Liver (tissue), 9 donors: ENCODE results near the gene PELO. TPM values are rescaled to one million over a fixed set of nuclear protein-coding genes. Genes with fewer than 3 reads are reported as not detected.

Experiments used
- DNase-seq: peaks from one replicate; pipeline ENCODE4 v3.0.0-alpha.2; 2017; ENCODE audit warnings: low spot score
- H3K27ac ChIP-seq, 2 donors: one replicate each; pipeline ENCODE4 v1.7.0; 2013; ENCODE audit warnings: inconsistent platforms in 2 of 2, low read length in 2 of 2, control low read depth in 1 of 2, low read depth in 1 of 2, mild to moderate bottlenecking in 1 of 2
- H3K27me3 ChIP-seq, 4 donors: one replicate each; pipeline versions ENCODE4 v1.6.1 to v1.7.0; 2013; ENCODE audit warnings: low read length in 3 of 4, inconsistent platforms in 1 of 4, mild to moderate bottlenecking in 1 of 4, moderate library complexity in 1 of 4; ENCODE audit not compliant: control insufficient read depth in 4 of 4, insufficient read depth in 4 of 4
- H3K36me3 ChIP-seq, 4 donors: one replicate each; pipeline versions ENCODE4 v1.6.1 to v1.7.0; 2013; ENCODE audit warnings: low read length in 3 of 4, mild to moderate bottlenecking in 3 of 4, low read depth in 1 of 4, moderate library complexity in 1 of 4; ENCODE audit not compliant: control insufficient read depth in 4 of 4, insufficient read depth in 3 of 4
- H3K4me1 ChIP-seq, 4 donors: one replicate each; pipeline versions ENCODE4 v1.6.1 to v1.7.0; 2013; ENCODE audit warnings: low read length in 3 of 4, mild to moderate bottlenecking in 3 of 4, moderate library complexity in 1 of 4; ENCODE audit not compliant: control insufficient read depth in 4 of 4, insufficient read depth in 4 of 4
- H3K4me3 ChIP-seq, 3 donors: one replicate each; pipeline versions ENCODE4 v1.6.1 to v1.7.0; 2013; ENCODE audit warnings: low read length in 3 of 3, control low read depth in 1 of 3, low read depth in 1 of 3, mild to moderate bottlenecking in 1 of 3
- H3K9ac ChIP-seq, 2 donors: one replicate each; pipeline ENCODE4 v1.7.0; 2013; ENCODE audit warnings: low read length in 2 of 2, mild to moderate bottlenecking in 2 of 2, moderate library complexity in 2 of 2, control low read depth in 1 of 2, low read depth in 1 of 2
- H3K9me3 ChIP-seq, 4 donors: one replicate each; pipeline versions ENCODE4 v1.6.1 to v1.7.0; 2013; ENCODE audit warnings: low read length in 3 of 4; ENCODE audit not compliant: control insufficient read depth in 4 of 4
- EGR1 ChIP-seq, 2 donors: IDR thresholded peaks; 2 replicates each; pipeline ENCODE4 v1.6.1; 2016 to 2018; ENCODE audit warnings: antibody characterized with exemption in 2 of 2, low read depth in 2 of 2
- FOXA1 ChIP-seq: IDR thresholded peaks from 2 replicates; pipeline ENCODE4 v1.6.1; 2016; ENCODE audit warnings: antibody characterized with exemption
- FOXA2 ChIP-seq: IDR thresholded peaks from 2 replicates; pipeline ENCODE4 v1.6.1; 2016; ENCODE audit warnings: antibody characterized with exemption
- GABPA ChIP-seq, 2 donors: IDR thresholded peaks in 1 of 2; conservative IDR thresholded peaks in 1 of 2; 2 replicates each; pipeline ENCODE4 v1.6.1; 2016; ENCODE audit warnings: antibody characterized with exemption in 2 of 2, mild to moderate bottlenecking in 1 of 2, moderate library complexity in 1 of 2
- HNF4A ChIP-seq, 2 donors: conservative IDR thresholded peaks; 2 replicates each; pipeline ENCODE4 v1.6.1; 2016; ENCODE audit warnings: antibody characterized with exemption in 2 of 2, mild to moderate bottlenecking in 2 of 2
- HNF4G ChIP-seq: IDR thresholded peaks from 2 replicates; pipeline ENCODE4 v1.6.1; 2016; ENCODE audit warnings: antibody characterized with exemption
- JUND ChIP-seq, 2 donors: IDR thresholded peaks; 2 replicates each; pipeline ENCODE4 v1.6.1; 2016; ENCODE audit warnings: antibody characterized with exemption in 2 of 2
- NR2F2 ChIP-seq: IDR thresholded peaks from 2 replicates; pipeline ENCODE4 v1.6.1; 2016; ENCODE audit warnings: antibody characterized with exemption
- RAD21 ChIP-seq, 2 donors: IDR thresholded peaks; 2 replicates each; pipeline ENCODE4 v1.6.1; 2016; ENCODE audit warnings: antibody characterized with exemption in 2 of 2, mild to moderate bottlenecking in 2 of 2
- RXRA ChIP-seq, 2 donors: IDR thresholded peaks; 2 replicates each; pipeline ENCODE4 v1.6.1; 2017 to 2018; ENCODE audit warnings: antibody characterized with exemption in 2 of 2, mild to moderate bottlenecking in 1 of 2
- SP1 ChIP-seq: IDR thresholded peaks from 2 replicates; pipeline ENCODE4 v1.6.1; 2018; ENCODE audit warnings: antibody characterized with exemption, mild to moderate bottlenecking
- TAF1 ChIP-seq: conservative IDR thresholded peaks from 2 replicates; pipeline ENCODE4 v1.6.1; 2016; ENCODE audit warnings: antibody characterized with exemption, mild to moderate bottlenecking
- YY1 ChIP-seq: IDR thresholded peaks from 2 replicates; pipeline ENCODE4 v1.6.1; 2016; ENCODE audit warnings: antibody characterized with exemption, mild to moderate bottlenecking
- WGBS: extraction: QIAGEN DNeasy Blood & Tissue Kit; methylation state at CpG from one replicate; pipeline ENCODE4 v1.1.7; 2013; 5-methylcytosine and 5-hydroxymethylcytosine counted together
- polyA plus RNA-seq, 2 donors: library from polyadenylated mRNA; stranded (reverse) in 1 of 2; unstranded in 1 of 2; fragments of 200-250 nt in 1 of 2; fragments of >200 nt in 1 of 2; fragmentation: Nextera tagmentation in 1 of 2; extraction: Ambion mirVana in 1 of 2; gene quantifications; one replicate each; pipeline versions ENCODE4 v1.2.1 to v1.2.3, GENCODE V29; 2013 to 2015
- total RNA-seq, 2 donors: library from RNA; depleted of rRNA; stranded (reverse); fragments of >200 nt; gene quantifications; one replicate each; pipeline ENCODE4 v1.2.3, GENCODE V29; 2014
- TF ChIP-seq, protein P1 (sequence below): IDR thresholded peaks from 2 replicates; pipeline ENCODE4 v1.6.1; 2016; ENCODE audit warnings: antibody characterized with exemption
- TF ChIP-seq, protein P2 (sequence below): fragments of 150-350 bp; IDR thresholded peaks from 2 replicates; pipeline ENCODE4 v1.5.1; 2017; ENCODE audit warnings: improper control_type of control experiment, low read depth, low read length; ENCODE audit not compliant: missing input control
- TF ChIP-seq, protein P3 (sequence below): IDR thresholded peaks from 2 replicates; pipeline ENCODE4 v1.6.1; 2016; ENCODE audit warnings: antibody characterized with exemption, mild to moderate bottlenecking
- TF ChIP-seq, protein P4 (sequence below): IDR thresholded peaks from 2 replicates; pipeline ENCODE4 v1.6.1; 2016; ENCODE audit warnings: antibody characterized with exemption
- donor health status: healthy.
- donor health status: healthy.
- donor health status: healthy.
- donor health status: healthy.
- donor health status: healthy.

Gene PELO
- total and polyA plus RNA-seq, 4 donors, result 10.1 to 24.6 (median 16.5) TPM

DNA sequence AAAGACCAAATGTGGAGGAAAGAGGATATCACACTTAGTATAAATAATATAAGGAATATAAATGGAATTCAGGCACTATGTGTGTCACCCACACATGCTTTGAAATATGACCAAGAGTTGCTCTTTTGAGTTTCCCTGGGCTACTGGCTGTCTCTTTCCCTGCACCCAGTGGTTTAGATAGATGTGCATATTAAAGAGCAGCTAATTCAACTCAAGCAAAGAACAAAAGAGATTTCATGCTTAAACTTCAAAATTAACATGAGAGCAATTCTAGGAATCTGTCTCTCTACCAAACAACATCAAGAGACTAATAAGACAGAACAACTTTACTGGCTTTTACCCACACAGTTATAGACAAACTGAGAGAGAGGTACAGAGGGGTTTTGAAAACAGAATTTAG lies 38.0 kb upstream of the PELO start:
- no peak overlapping the region for H3K27ac ChIP-seq
- H3K27me3 ChIP-seq, result no peaks in the 10 kb centered on the region
- TF ChIP-seq YY1 (no peak), SP1 (no peak), GABPA (IDR thresholded peaks at IDR 0.05 in 1 of 2, conservative IDR thresholded peaks at IDR 0.05 in 1 of 2) (no peak), FOXA2 (no peak), HNF4A (conservative IDR thresholded peaks at IDR 0.05) (no peak), NR2F2 (no peak), RXRA (IDR thresholded peaks at IDR 0.05) (no peak)
- TF ChIP-seq, protein P1, sequence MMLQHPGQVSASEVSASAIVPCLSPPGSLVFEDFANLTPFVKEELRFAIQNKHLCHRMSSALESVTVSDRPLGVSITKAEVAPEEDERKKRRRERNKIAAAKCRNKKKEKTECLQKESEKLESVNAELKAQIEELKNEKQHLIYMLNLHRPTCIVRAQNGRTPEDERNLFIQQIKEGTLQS, result no peak
- no peaks in the 10 kb centered on the region for H3K9me3 ChIP-seq
- H3K4me3 ChIP-seq, result no peak overlapping the region
- no peak for DNase-seq
- H3K36me3 ChIP-seq, result no peaks in the 10 kb centered on the region
- H3K4me1 ChIP-seq, result no peaks in the 10 kb centered on the region
- no peak overlapping the region for H3K9ac ChIP-seq

DNA sequence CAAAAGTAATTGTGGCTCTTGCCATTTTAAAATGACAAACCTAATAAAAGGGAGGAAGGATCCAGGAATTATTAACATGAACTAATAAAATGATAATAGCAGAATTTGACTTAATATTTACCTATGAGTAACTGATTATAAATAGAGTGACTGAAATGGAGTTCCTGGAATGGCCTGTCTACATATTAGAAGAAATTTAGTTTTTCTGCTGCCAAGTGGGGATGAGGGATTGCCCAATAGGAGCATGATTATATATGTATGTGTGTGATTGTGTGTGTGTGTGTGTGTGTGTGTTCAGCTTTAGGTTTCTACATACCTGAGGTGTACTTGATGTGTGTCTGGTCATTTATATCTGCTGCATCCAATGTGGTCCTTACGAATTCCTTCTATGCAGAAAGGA lies 36.6 kb upstream of the PELO start:
- no peaks in the 10 kb centered on the region for H3K9me3 ChIP-seq

DNA sequence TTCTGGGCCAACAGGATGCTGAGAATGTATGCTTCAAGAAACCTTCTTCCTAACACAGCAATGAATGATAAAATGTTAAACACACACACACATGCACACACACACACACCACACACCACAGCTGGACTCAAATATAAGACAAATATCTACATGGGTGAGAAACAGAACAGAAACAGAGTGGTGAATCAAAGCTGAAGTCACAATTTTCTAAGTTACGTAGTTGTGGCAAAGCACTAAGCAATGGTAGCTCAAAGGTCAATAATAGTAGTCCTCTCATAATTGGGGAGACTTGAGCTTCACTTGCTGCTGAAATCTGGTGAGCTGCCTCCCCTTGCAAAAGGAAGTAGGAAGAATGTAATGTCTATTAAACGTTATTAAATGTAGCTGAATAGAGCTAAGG lies 33.7 kb upstream of the PELO start:
- no peaks in the 10 kb centered on the region for H3K27me3 ChIP-seq
- no peaks in the 10 kb centered on the region for H3K4me1 ChIP-seq
- no peak for TF ChIP-seq TAF1
- no peak for TF ChIP-seq HNF4A (conservative IDR thresholded peaks at IDR 0.05)
- TF ChIP-seq FOXA1, result no peak
- TF ChIP-seq, protein P1, result no peak
- no peak for TF ChIP-seq SP1
- TF ChIP-seq RAD21 (IDR thresholded peaks at IDR 0.05), result no peak
- no peak for TF ChIP-seq EGR1 (IDR thresholded peaks at IDR 0.05; ENCODE audit: low read depth in 2 of 2)
- TF ChIP-seq YY1, result no peak
- TF ChIP-seq, protein P2, sequence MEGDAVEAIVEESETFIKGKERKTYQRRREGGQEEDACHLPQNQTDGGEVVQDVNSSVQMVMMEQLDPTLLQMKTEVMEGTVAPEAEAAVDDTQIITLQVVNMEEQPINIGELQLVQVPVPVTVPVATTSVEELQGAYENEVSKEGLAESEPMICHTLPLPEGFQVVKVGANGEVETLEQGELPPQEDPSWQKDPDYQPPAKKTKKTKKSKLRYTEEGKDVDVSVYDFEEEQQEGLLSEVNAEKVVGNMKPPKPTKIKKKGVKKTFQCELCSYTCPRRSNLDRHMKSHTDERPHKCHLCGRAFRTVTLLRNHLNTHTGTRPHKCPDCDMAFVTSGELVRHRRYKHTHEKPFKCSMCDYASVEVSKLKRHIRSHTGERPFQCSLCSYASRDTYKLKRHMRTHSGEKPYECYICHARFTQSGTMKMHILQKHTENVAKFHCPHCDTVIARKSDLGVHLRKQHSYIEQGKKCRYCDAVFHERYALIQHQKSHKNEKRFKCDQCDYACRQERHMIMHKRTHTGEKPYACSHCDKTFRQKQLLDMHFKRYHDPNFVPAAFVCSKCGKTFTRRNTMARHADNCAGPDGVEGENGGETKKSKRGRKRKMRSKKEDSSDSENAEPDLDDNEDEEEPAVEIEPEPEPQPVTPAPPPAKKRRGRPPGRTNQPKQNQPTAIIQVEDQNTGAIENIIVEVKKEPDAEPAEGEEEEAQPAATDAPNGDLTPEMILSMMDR, result no peak
- no peak for TF ChIP-seq HNF4G
- TF ChIP-seq GABPA (IDR thresholded peaks at IDR 0.05 in 1 of 2, conservative IDR thresholded peaks at IDR 0.05 in 1 of 2), result no peak
- no peak for TF ChIP-seq NR2F2
- TF ChIP-seq RXRA (IDR thresholded peaks at IDR 0.05), result no peak
- TF ChIP-seq, protein P3, sequence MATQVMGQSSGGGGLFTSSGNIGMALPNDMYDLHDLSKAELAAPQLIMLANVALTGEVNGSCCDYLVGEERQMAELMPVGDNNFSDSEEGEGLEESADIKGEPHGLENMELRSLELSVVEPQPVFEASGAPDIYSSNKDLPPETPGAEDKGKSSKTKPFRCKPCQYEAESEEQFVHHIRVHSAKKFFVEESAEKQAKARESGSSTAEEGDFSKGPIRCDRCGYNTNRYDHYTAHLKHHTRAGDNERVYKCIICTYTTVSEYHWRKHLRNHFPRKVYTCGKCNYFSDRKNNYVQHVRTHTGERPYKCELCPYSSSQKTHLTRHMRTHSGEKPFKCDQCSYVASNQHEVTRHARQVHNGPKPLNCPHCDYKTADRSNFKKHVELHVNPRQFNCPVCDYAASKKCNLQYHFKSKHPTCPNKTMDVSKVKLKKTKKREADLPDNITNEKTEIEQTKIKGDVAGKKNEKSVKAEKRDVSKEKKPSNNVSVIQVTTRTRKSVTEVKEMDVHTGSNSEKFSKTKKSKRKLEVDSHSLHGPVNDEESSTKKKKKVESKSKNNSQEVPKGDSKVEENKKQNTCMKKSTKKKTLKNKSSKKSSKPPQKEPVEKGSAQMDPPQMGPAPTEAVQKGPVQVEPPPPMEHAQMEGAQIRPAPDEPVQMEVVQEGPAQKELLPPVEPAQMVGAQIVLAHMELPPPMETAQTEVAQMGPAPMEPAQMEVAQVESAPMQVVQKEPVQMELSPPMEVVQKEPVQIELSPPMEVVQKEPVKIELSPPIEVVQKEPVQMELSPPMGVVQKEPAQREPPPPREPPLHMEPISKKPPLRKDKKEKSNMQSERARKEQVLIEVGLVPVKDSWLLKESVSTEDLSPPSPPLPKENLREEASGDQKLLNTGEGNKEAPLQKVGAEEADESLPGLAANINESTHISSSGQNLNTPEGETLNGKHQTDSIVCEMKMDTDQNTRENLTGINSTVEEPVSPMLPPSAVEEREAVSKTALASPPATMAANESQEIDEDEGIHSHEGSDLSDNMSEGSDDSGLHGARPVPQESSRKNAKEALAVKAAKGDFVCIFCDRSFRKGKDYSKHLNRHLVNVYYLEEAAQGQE, result no peak
- TF ChIP-seq, protein P4, sequence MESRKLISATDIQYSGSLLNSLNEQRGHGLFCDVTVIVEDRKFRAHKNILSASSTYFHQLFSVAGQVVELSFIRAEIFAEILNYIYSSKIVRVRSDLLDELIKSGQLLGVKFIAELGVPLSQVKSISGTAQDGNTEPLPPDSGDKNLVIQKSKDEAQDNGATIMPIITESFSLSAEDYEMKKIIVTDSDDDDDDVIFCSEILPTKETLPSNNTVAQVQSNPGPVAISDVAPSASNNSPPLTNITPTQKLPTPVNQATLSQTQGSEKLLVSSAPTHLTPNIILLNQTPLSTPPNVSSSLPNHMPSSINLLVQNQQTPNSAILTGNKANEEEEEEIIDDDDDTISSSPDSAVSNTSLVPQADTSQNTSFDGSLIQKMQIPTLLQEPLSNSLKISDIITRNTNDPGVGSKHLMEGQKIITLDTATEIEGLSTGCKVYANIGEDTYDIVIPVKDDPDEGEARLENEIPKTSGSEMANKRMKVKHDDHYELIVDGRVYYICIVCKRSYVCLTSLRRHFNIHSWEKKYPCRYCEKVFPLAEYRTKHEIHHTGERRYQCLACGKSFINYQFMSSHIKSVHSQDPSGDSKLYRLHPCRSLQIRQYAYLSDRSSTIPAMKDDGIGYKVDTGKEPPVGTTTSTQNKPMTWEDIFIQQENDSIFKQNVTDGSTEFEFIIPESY, result no peak
- no peak for TF ChIP-seq JUND (IDR thresholded peaks at IDR 0.05)
- 87% methylated on average over 2 of the region's 2 CpGs for WGBS
- H3K9ac ChIP-seq, result no peak overlapping the region
- no peak overlapping the region for H3K4me3 ChIP-seq
- no peaks in the 10 kb centered on the region for H3K9me3 ChIP-seq
- no peak overlapping the region for H3K27ac ChIP-seq
- no peaks in the 10 kb centered on the region for H3K36me3 ChIP-seq
- no peak for DNase-seq

More for the DNA sequence above, 36.6 kb upstream of the PELO start:
- WGBS, result 98% methylated on average over 1 of the region's 1 CpG
- TF ChIP-seq FOXA1, result peak; percentile 11
- no peak for TF ChIP-seq RXRA (IDR thresholded peaks at IDR 0.05)
- TF ChIP-seq JUND (IDR thresholded peaks at IDR 0.05), result no peak
- TF ChIP-seq FOXA2, result peak; percentile 32
- Histone ChIP-seq H3K27ac (no peak overlapping the region), H3K9ac (no peak overlapping the region), H3K4me3 (no peak overlapping the region), H3K27me3 (no peaks in the 10 kb centered on the region), H3K36me3 (no peaks in the 10 kb centered on the region), H3K4me1 (no peaks in the 10 kb centered on the region)
- no peak for DNase-seq
